Measurements from ENCODE around the gene CDK9.

The CDK9 gene

GRCh38 chr9:127773272-127773671 lies 12.6 kb upstream of the CDK9 start:
- DNase-seq (ENCODE audit: low read depth): no peak
- no peak overlapping the region for H3K4me3 ChIP-seq (replicated peaks; ENCODE audit: low read depth, low read length)
- no peak for TF ChIP-seq CTCF (IDR thresholded peaks at IDR 0.05; ENCODE audit: low read length, missing control alignments)

- no peak overlapping the region for H3K4me3 ChIP-seq (replicated peaks; ENCODE audit: low read depth, low read length)
- no peak for TF ChIP-seq CTCF (IDR thresholded peaks at IDR 0.05; ENCODE audit: low read length, missing control alignments)
- no peak for DNase-seq (ENCODE audit: low read depth)
Observed at GRCh38 chr9:127773981-127774380, 11.9 kb upstream of the CDK9 start.

GRCh38 chr9:127776195-127776923 lies 9.5 kb upstream of the CDK9 start:
- H3K4me3 ChIP-seq (replicated peaks; ENCODE audit: low read depth, low read length): no peak overlapping the region
- no peak for DNase-seq (ENCODE audit: low read depth)
- no peak for TF ChIP-seq CTCF (IDR thresholded peaks at IDR 0.05; ENCODE audit: low read length, missing control alignments)

GRCh38 chr9:127776924-127777289 lies 8.9 kb upstream of the CDK9 start:
- DNase-seq (ENCODE audit: low read depth): no peak
- no peak overlapping the region for H3K4me3 ChIP-seq (replicated peaks; ENCODE audit: low read depth, low read length)
- no peak for TF ChIP-seq CTCF (IDR thresholded peaks at IDR 0.05; ENCODE audit: low read length, missing control alignments)

- DNase-seq (ENCODE audit: low read depth): no peak
- no peak overlapping the region for H3K4me3 ChIP-seq (replicated peaks; ENCODE audit: low read depth, low read length)
- TF ChIP-seq CTCF (IDR thresholded peaks at IDR 0.05; ENCODE audit: low read length, missing control alignments): no peak
Observed at GRCh38 chr9:127777368-127777980, 8.4 kb upstream of the CDK9 start.

- no peak within 1 kb of the TSS for H3K4me3 ChIP-seq (replicated peaks; ENCODE audit: low read depth, low read length)
- DNase-seq (ENCODE audit: low read depth): no peak
- TF ChIP-seq CTCF (IDR thresholded peaks at IDR 0.05; ENCODE audit: low read length, missing control alignments): no peak
Observed at GRCh38 chr9:127778280-127779135, 7.3 kb upstream of the CDK9 start, which contains the start of gene SH2D3C. Gene SH2D3C, minus strand, starts transcription at chr9:127778666. Its CDS starts 39 bp downstream, at chr9:127778627.

Data from fibroblast of pulmonary artery (primary cell).